ENCODE results near the gene TMEM141.
"Not testable (repeated sequence)": the region's sequence is repeated elsewhere in the genome, so short reads cannot be mapped to it uniquely, and the experiment has no call there.

TMEM141 gene

DNA sequence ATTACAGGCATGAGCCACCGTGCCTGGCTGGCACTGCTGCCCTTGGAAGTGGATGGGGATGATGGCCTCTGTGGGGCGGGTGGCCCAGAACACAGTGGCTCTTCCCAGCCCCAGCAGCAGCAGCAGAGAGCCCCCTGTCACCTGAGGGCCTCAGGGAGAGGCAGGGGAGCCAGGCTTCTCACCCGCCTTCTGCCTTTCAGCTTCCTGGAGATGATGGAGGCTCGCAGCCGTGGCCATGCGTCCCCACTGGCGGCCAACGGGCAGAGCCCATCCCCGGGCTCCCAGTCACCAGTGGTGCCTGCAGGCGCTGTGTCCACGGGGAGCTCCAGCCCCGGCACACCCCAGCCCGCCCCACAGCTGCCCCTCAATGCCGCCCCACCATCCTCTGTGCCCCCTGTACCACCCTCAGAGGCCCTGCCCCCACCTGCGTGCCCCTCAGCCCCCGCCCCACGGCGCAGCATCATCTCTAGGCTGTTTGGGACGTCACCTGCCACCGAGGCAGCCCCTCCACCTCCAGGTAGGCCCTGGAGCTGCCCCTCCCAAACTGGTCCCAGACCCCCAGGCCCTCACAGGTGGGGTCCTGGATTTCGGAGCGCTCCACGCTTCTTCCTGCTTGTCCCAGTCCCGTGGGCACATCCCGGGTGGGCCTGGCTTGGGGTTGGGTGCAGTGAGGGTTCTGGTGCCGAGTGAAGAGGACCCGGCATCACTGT is 46.2 kb downstream of the TMEM141 start:
- no peak for DNase-seq

DNA sequence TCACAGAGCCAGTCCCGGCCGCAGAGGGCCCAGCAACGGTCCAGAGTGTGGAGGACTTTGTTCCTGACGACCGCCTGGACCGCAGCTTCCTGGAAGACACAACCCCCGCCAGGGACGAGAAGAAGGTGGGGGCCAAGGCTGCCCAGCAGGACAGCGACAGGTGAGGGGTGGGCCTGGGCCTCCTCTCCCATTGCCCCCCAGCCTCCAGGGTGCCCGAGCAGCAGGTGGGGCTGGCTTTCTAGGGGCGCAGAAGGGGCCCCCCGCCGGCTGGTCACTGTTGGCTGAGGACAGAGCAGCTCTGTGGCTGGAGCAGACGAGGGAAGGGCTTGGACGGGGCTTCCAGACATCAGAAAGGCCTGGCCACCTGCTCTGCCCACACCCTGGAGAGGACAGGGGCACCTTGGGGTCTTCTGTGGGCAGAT is 46.7 kb downstream of the TMEM141 start:
- DNase-seq: not testable (repeated sequence)

- no peak for DNase-seq
Measured at GRCh38 chr9:136838314-136839228, 47.4 kb downstream of the TMEM141 start.

DNA sequence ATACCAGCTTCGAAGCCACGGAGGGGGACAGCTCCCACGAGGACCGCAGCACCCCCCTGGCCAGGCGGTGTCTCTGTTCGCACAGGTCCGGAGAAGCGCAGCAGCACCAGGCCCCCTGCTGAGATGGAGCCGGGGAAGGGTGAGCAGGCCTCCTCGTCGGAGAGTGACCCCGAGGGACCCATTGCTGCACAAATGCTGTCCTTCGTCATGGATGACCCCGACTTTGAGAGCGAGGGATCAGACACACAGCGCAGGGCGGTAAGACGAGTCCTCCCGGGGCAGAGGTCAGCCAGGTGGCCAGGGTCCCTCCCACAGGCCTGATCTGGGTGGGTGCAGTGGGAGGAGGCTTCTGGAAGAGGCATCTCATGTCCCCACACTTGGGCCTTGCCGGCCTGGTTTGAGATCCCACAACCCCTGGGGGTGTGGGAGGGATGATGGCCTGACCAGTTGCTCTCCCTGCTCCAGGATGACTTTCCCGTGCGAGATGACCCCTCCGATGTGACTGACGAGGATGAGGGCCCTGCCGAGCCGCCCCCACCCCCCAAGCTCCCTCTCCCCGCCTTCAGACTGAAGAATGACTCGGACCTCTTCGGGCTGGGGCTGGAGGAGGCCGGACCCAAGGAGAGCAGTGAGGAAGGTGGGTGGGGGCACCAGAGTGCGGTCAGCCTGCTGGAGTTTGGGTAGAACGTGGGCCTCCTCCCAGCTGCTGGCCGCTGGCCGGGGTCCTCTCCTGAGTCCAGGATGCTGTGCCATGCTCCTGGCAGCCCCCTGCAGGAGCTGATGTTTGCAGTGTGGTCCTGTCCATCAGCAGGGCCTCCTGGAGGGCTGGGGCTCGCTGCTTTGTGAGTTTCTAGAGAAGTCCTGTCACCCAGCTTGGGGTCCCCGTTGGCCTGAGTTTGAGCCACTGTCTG is 48.3 kb downstream of the TMEM141 start:
- DNase-seq: no peak

DNA sequence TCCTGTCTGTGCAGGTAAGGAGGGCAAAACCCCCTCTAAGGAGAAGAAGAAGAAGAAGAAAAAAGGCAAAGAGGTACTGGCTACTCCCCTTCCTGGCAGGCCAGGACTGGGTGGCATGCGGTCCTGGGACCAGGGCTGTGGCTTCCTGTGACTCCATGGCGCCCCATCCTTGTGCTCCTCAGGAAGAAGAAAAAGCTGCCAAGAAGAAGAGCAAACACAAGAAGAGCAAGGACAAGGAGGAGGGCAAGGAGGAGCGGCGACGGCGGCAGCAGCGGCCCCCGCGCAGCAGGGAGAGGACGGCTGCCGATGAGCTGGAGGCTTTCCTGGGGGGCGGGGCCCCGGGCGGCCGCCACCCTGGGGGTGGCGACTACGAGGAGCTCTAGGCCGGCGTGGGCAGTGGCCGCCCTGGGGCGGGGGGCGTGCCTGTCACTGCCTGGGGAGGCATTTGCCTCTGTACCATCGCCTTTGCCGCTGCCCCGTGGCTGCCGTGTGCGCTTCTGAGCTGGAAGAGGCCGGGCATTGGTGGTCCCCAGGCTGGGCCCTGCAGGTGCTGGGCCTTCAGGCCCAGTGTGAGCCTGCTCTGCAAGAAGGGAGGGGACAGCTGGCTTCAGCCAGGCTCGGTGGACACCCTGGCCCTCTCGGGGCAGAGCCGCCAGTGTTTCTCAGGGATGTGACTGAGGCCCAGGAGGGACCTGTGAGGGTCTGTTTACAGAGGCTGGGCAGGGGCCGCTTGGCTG is 49.2 kb downstream of the TMEM141 start:
- DNase-seq: no peak

DNA sequence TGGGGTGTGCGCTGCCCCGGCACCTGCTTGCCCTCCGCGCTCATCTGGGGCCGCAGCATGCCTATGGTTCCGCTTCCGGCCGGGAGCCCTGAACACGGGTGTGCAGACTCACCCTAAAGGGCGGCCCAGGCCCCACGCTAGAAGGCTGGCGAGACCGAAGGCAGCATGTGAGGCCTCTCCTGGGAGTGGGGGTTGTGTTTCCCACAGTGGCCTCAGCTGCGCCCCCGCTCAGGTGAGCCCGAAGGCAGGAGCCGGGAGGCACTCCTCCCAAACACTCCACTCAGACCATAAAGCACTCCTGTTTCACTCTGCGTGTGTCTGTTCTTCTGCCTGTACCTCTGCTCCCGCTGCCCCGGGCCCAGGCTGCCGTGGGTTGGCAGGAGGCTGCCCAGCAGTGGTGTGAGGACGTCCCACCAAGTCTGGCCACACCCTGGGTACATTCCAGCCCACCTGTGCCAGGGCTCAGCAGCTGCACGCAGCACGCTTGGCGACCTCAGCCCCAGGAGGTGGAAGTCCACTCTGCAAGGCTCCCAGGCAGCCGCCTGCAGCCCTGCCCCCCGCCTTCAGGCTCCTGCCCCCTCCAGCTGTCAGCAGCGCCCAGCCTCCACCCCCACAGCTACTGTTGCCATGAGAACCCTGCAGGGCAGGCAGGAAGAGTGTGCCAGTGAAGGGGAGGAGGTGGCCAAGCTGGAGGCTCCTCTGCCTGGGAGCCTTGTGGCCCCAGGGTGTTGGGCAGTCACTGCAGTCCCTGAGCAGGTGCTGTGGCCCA is 49.9 kb downstream of the TMEM141 start:
- no peak for DNase-seq

GRCh38 chr9:136841646-136842379 is 50.7 kb downstream of the TMEM141 start:
- DNase-seq: not testable (repeated sequence)

DNA sequence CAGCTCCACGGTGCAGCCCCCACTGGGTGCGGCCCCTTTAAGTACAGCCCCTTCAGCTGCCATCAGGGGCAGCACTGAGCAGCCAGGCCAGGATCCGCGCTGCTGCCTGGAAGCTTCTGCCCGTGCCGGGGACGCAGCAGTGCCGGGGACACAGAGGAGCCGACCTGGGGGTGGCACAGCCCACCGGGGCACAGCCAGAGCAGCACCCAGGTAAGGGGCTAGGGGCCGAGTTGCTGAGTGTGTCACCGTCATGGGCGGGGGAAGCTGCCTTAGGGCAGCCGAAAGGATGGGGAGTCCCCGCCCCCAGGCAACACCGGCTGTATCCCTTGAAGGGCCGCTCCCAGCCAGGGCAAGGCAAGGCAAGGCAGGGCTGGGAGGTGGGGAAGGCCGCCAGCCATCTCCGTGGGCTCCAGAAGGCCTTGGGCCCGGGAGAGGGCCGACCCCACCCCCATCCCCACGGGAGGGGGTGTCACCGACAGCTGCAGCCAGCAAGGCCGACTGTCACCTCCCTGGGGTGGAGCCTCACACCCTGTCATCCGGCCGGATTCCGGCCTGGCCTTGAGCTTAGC is 51.3 kb downstream of the TMEM141 start, which contains the start of gene AJM1:
Gene AJM1 (plus strand): TSS at position 99 of the 569 bp plus-strand sequence. CDS start 1,937 bp downstream, outside the sequence.
- peak; percentile 68 for DNase-seq

Data from NCI-H1048 (cell line).